Suprapubic skin (tissue), 4 donors: ENCODE measurements around the gene UNC13B. TPM values are rescaled to one million over a fixed set of nuclear protein-coding genes. Genes with fewer than 3 reads are reported as not detected.

ENCODE experiments used
- DNase-seq, 2 donors: peaks; one replicate each; pipeline ENCODE4 v3.0.0-alpha.2; 2019; ENCODE audit warnings: low spot score in 2 of 2
- H3K27ac ChIP-seq: fragments of 200-600 bp; sonication (generic); one replicate; pipeline ENCODE4 v1.5.1; 2019
- H3K27me3 ChIP-seq: fragments of 200-600 bp; sonication (generic); one replicate; pipeline ENCODE4 v1.5.1; 2019
- H3K36me3 ChIP-seq: fragments of 200-600 bp; sonication (generic); one replicate; pipeline ENCODE4 v1.5.1; 2019
- H3K4me1 ChIP-seq: fragments of 200-600 bp; sonication (generic); one replicate; pipeline ENCODE4 v1.5.1; 2019
- H3K4me3 ChIP-seq: fragments of 200-600 bp; sonication (generic); one replicate; pipeline ENCODE4 v1.5.1; 2019; ENCODE audit warnings: mild to moderate bottlenecking
- H3K9me3 ChIP-seq: fragments of 200-600 bp; sonication (generic); one replicate; pipeline ENCODE4 v1.5.1; 2019
- CTCF ChIP-seq, 2 donors: fragments of 200-600 bp in 1 of 2; fragments of 450-650 bp in 1 of 2; sonication (generic) in 1 of 2; IDR thresholded peaks; one replicate each; pipeline ENCODE4 v1.5.1; 2016 to 2019; ENCODE audit warnings: antibody characterized with exemption in 2 of 2, mild to moderate bottlenecking in 1 of 2, moderate library complexity in 1 of 2
- EP300 ChIP-seq: sonication (generic); formaldehyde crosslinking; IDR thresholded peaks from one replicate; pipeline ENCODE4 v1.6.1; 2017; ENCODE audit warnings: antibody characterized with exemption
- POLR2A ChIP-seq, 2 donors: fragments of 450-650 bp; IDR thresholded peaks; one replicate each; pipeline ENCODE4 v1.6.1; 2017; ENCODE audit warnings: antibody characterized with exemption in 2 of 2, mild to moderate bottlenecking in 2 of 2, moderate library complexity in 2 of 2
- POLR2AphosphoS5 ChIP-seq, 3 donors: sonication (generic); formaldehyde crosslinking; IDR thresholded peaks; one replicate each; pipeline ENCODE4 v1.6.1; 2017; ENCODE audit warnings: antibody characterized with exemption in 3 of 3
- WGBS: methylation state at CpG from one replicate; pipeline ENCODE4 v1.1.5; 2018; 5-methylcytosine and 5-hydroxymethylcytosine counted together
- total RNA-seq, 4 donors: library from RNA; depleted of rRNA; stranded (reverse); fragments of >200 nt; gene quantifications; one replicate each; pipeline ENCODE4 v1.1.0, GENCODE V29; 2016

Gene UNC13B
- total RNA-seq, 4 donors from 2014 or later, result 27.8 to 43.2 (median 30.6) TPM

- 85% methylated on average over 3 of the region's 3 CpGs for WGBS
- TF ChIP-seq CTCF (IDR thresholded peaks at IDR 0.05) (no peak), EP300 (no peak), POLR2AphosphoS5 (IDR thresholded peaks at IDR 0.05) (no peak), POLR2A (IDR thresholded peaks at IDR 0.05) (no peak)
- Histone ChIP-seq H3K9me3 (no peaks in the 10 kb centered on the region), H3K4me1 (peaks cover 12% of the 10 kb centered on the region), H3K27me3 (no peaks in the 10 kb centered on the region), H3K27ac (no peak overlapping the region), H3K36me3 (peaks cover 10% of the 10 kb centered on the region), H3K4me3 (no peak overlapping the region)
- DNase-seq, result no peak
Observed at GRCh38 chr9:35364817-35365585, 203.2 kb downstream of the UNC13B start.

GRCh38 chr9:35366627-35367026 lies 204.8 kb downstream of the UNC13B start:
- no peak for DNase-seq
- TF ChIP-seq EP300, result no peak
- no peak for TF ChIP-seq CTCF (IDR thresholded peaks at IDR 0.05)
- TF ChIP-seq POLR2AphosphoS5 (IDR thresholded peaks at IDR 0.05), result no peak
- TF ChIP-seq POLR2A (IDR thresholded peaks at IDR 0.05), result no peak
- no peaks in the 10 kb centered on the region for H3K9me3 ChIP-seq
- H3K36me3 ChIP-seq, result peaks cover 17% of the 10 kb centered on the region
- no peak overlapping the region for H3K27ac ChIP-seq
- WGBS, result 89% methylated on average over 2 of the region's 2 CpGs
- no peaks in the 10 kb centered on the region for H3K27me3 ChIP-seq
- H3K4me3 ChIP-seq, result no peak overlapping the region
- H3K4me1 ChIP-seq, result peaks cover 12% of the 10 kb centered on the region

- peaks cover 17% of the 10 kb centered on the region for H3K36me3 ChIP-seq
- 42% methylated on average over 2 of the region's 2 CpGs for WGBS
- no peak for TF ChIP-seq EP300
- no peak for TF ChIP-seq POLR2AphosphoS5 (IDR thresholded peaks at IDR 0.05)
- TF ChIP-seq POLR2A (IDR thresholded peaks at IDR 0.05), result no peak
- TF ChIP-seq CTCF (IDR thresholded peaks at IDR 0.05), result no peak
- no peaks in the 10 kb centered on the region for H3K9me3 ChIP-seq
- H3K4me1 ChIP-seq, result peaks cover 12% of the 10 kb centered on the region
- DNase-seq, result no peak
- H3K27ac ChIP-seq, result no peak overlapping the region
- no peak overlapping the region for H3K4me3 ChIP-seq
- H3K27me3 ChIP-seq, result no peaks in the 10 kb centered on the region
Observed at GRCh38 chr9:35367451-35367850, 205.6 kb downstream of the UNC13B start.

- Histone ChIP-seq H3K9me3 (no peaks in the 10 kb centered on the region), H3K36me3 (peaks cover 21% of the 10 kb centered on the region)
- 88% methylated on average over 5 of the region's 5 CpGs for WGBS
Observed at GRCh38 chr9:35370241-35370640, 208.4 kb downstream of the UNC13B start.

More at GRCh38 chr9:35370241-35370640, 208.4 kb downstream of the UNC13B start:
- no peak for DNase-seq
- Histone ChIP-seq H3K4me1 (peaks cover 12% of the 10 kb centered on the region), H3K27ac (no peak overlapping the region), H3K4me3 (no peak overlapping the region), H3K27me3 (no peaks in the 10 kb centered on the region)
- no peak for TF ChIP-seq POLR2A (IDR thresholded peaks at IDR 0.05)
- no peak for TF ChIP-seq CTCF (IDR thresholded peaks at IDR 0.05)
- no peak for TF ChIP-seq EP300
- TF ChIP-seq POLR2AphosphoS5 (IDR thresholded peaks at IDR 0.05), result no peak
